Mesothelial cell of epicardium (in vitro differentiated cells): Measurements from ENCODE around the gene SIK3. TPM values are rescaled to one million over a fixed set of nuclear protein-coding genes. Genes with fewer than 3 reads are reported as not detected.

Experiments
- DNase-seq, 2 experiments: peaks; one replicate each; pipeline ENCODE4 v3.0.0; 2021; ENCODE audit warnings: low spot score in 2 of 2; ENCODE audit not compliant: unreplicated experiment in 2 of 2
- H3K27ac Mint-ChIP-seq: 2 replicates; pipeline ENCODE4 v1.8.0; 2021; ENCODE audit warnings: mixed read lengths
- H3K27me3 Mint-ChIP-seq: 2 replicates; pipeline ENCODE4 v1.8.0; 2021; ENCODE audit warnings: low read depth, mixed read lengths
- H3K36me3 Mint-ChIP-seq: 2 replicates; pipeline ENCODE4 v1.8.0; 2021; ENCODE audit warnings: mixed read lengths
- H3K4me1 Mint-ChIP-seq: 2 replicates; pipeline ENCODE4 v1.8.0; 2021; ENCODE audit warnings: mixed read lengths
- H3K4me3 Mint-ChIP-seq: 2 replicates; pipeline ENCODE4 v1.8.0; 2021; ENCODE audit warnings: mild to moderate bottlenecking, moderate library complexity, mixed read lengths
- H3K9me3 Mint-ChIP-seq: 2 replicates; pipeline ENCODE4 v1.8.0; 2021; ENCODE audit warnings: mixed read lengths
- total RNA-seq: library from RNA; stranded (reverse); gene quantifications from 3 replicates; pipeline ENCODE4 v1.2.1, GENCODE V29; 2021
- TF ChIP-seq, protein P1 (sequence below): fragments of 200-600 bp; sonication (generic); IDR thresholded peaks from one replicate; pipeline ENCODE4 v1.5.0; 2021; ENCODE audit warnings: antibody characterized with exemption; ENCODE audit not compliant: unreplicated experiment

SIK3 gene
- total RNA-seq, 1 donor from 2014 or later: 35.6 TPM

DNA sequence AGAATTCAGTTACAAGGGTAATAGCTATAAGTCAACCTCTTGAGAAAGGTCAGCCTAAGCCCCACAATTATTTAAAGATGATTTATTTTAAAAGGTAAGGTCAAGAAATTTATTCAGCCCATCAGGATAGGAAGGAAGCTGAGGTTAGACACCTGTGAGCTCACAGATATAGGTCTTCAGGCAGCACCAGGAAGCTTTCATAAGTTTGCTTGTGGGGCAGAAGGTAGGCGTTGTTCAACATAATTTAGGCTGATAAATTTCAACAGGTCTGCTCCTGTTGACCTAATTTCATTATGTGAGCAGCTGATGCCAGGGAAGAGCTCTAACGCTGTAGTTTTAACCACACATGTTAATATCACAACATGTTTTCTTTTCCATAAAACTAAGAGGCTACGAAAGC is 142.7 kb downstream of the SIK3 start:
- Mint-ChIP-seq H3K36me3 (no peaks in the 10 kb centered on the region), H3K9me3 (no peaks in the 10 kb centered on the region), H3K27me3 (no peaks in the 10 kb centered on the region), H3K27ac (no peak overlapping the region), H3K4me1 (peaks cover 9% of the 10 kb centered on the region), H3K4me3 (no peak overlapping the region)
- TF ChIP-seq, protein P1, sequence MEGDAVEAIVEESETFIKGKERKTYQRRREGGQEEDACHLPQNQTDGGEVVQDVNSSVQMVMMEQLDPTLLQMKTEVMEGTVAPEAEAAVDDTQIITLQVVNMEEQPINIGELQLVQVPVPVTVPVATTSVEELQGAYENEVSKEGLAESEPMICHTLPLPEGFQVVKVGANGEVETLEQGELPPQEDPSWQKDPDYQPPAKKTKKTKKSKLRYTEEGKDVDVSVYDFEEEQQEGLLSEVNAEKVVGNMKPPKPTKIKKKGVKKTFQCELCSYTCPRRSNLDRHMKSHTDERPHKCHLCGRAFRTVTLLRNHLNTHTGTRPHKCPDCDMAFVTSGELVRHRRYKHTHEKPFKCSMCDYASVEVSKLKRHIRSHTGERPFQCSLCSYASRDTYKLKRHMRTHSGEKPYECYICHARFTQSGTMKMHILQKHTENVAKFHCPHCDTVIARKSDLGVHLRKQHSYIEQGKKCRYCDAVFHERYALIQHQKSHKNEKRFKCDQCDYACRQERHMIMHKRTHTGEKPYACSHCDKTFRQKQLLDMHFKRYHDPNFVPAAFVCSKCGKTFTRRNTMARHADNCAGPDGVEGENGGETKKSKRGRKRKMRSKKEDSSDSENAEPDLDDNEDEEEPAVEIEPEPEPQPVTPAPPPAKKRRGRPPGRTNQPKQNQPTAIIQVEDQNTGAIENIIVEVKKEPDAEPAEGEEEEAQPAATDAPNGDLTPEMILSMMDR: no peak
- DNase-seq: no peak

DNA sequence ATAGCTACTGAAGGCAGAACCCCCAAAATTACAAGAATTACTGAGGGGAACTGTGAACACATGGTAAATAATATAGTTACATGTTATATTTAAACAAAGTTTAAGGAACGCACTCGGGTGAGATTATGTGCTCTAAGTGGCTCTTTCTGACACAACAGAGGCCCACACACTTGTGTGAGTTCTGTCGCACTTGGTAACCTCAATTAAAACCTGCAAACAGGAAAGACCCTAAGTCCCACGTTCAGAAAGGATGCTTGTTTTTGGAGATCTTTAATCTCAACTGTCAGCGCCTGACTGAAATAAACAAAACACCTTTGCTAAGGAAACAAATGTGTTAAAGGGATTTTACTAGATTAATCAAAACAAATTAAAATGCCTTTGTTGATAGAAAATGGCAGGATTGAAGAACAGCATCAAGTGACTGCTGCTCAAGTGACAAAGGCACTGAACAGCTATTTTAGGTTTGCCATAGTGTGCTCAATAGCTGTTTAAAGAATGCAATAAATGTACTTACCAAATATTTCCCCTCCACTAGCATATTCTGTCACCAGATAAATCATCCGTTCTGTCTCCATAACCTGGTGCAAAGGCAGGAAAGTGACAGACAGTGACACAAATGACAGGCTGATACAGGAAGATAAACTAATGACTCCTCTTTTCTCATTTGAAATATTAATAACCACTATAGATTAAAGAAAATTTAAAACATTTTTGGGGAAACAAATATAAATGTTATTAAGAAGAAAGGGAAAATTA is 144.5 kb downstream of the SIK3 start:
- H3K4me3 Mint-ChIP-seq: no peak overlapping the region
- TF ChIP-seq, protein P1: no peak
- no peak overlapping the region for H3K27ac Mint-ChIP-seq
- H3K36me3 Mint-ChIP-seq: peaks cover 5% of the 10 kb centered on the region
- DNase-seq: no peak
- peaks cover 9% of the 10 kb centered on the region for H3K4me1 Mint-ChIP-seq
- no peaks in the 10 kb centered on the region for H3K27me3 Mint-ChIP-seq
- H3K9me3 Mint-ChIP-seq: no peaks in the 10 kb centered on the region

DNA sequence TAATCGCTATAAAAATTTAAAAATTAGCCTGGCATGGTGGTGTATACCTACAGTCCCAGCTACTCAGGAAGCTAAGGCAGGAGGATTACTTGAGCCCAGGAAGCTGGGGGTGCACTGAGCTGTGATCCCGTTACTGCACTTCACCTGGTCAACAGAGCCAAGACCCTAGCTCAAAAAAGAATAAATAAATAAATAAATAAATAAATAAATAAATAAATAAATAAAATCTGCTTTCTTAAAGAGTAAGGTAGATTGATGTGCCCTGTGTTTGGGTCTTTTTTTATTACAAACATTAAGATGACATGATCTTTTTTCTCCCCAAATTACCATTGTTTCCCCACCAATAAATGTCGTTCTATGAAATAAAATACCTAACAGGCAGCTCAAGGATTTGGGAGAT is 146.5 kb downstream of the SIK3 start:
- no peak overlapping the region for H3K27ac Mint-ChIP-seq
- peaks cover 9% of the 10 kb centered on the region for H3K36me3 Mint-ChIP-seq
- no peaks in the 10 kb centered on the region for H3K27me3 Mint-ChIP-seq
- H3K4me1 Mint-ChIP-seq: peaks cover 4% of the 10 kb centered on the region
- no peak overlapping the region for H3K4me3 Mint-ChIP-seq
- no peak for DNase-seq
- TF ChIP-seq, protein P1: no peak
- no peaks in the 10 kb centered on the region for H3K9me3 Mint-ChIP-seq

DNA sequence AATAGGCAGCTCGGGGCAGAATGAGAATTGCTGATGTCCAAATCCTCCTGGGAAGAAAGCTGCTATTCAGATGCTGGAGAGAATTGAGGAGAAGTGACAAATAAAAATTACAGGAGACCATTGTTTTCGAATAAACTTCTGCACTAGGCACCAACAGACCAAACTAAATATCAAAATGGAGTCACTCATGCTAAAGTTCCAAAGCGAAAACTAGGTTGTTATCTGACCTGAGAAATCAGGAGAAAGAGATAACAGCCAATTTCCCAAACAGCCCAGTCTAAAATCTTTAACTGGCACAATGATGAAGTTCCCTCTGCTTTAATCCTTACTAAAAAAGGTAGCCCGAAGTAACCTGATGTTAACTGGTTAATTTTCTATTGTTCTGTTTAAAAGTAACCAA is 148.0 kb downstream of the SIK3 start:
- Mint-ChIP-seq H3K4me3 (no peak overlapping the region), H3K9me3 (no peaks in the 10 kb centered on the region), H3K4me1 (peaks cover 4% of the 10 kb centered on the region), H3K36me3 (peaks cover 9% of the 10 kb centered on the region), H3K27me3 (no peaks in the 10 kb centered on the region), H3K27ac (no peak overlapping the region)
- no peak for DNase-seq
- TF ChIP-seq, protein P1: no peak

DNA sequence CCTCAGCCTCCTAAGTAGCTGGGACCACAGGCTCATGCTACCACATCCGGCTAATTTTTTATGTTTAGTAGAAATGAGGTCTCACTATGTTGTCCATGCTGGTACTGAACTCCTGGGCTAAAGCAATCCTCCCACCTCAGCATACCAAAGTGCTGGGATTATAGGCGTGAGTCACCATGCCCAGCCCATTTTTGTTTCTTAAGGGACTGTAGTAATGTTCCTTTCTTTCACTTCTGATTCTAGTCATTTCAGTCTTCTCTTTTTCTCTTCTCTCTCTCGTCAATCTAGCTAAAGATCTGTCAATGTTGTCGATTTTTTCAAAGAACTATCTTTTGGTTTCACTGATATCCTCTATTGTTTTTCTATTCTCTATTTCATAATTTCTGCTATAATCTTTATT is 149.8 kb downstream of the SIK3 start:
- Mint-ChIP-seq H3K9me3 (no peaks in the 10 kb centered on the region), H3K27ac (no peak overlapping the region), H3K27me3 (no peaks in the 10 kb centered on the region), H3K4me1 (peaks cover 3% of the 10 kb centered on the region), H3K4me3 (no peak overlapping the region), H3K36me3 (peaks cover 9% of the 10 kb centered on the region)
- DNase-seq: no peak
- TF ChIP-seq, protein P1: no peak
